WTC11 (cell line): Measurements from ENCODE around the gene RPL26. TPM values are rescaled to one million over a fixed set of nuclear protein-coding genes. Genes with fewer than 3 reads are reported as not detected.

Experiments used
- ATAC-seq: fragments of 200-7000 bp; cut with Tn5 transposase; 2 replicates; pipeline ENCODE4 v1.10.0; 2021; ENCODE audit warnings: mild to moderate bottlenecking, moderate library complexity
- CTCF ChIA-PET: fragments of 300-600 bp; sonication (Branson Sonifier 250); formaldehyde crosslinking; loops from one replicate; lab custom pipeline; 2021; ENCODE audit warnings: antibody characterized with exemption; lab: Charles Lee
- POLR2A ChIA-PET: fragments of 350-600 bp; sonication (Branson Sonifier 250); formaldehyde crosslinking; loops from one replicate; lab custom pipeline; 2021; ENCODE audit warnings: antibody characterized with exemption; lab: Charles Lee
- DNase-seq: peaks from one replicate; pipeline ENCODE4 v3.0.0; 2021; ENCODE audit warnings: low spot score
- H3K27ac Mint-ChIP-seq: 2 replicates; pipeline ENCODE4 v1.8.0; 2021; ENCODE audit warnings: mixed read lengths
- H3K27me3 Mint-ChIP-seq: 2 replicates; pipeline ENCODE4 v1.8.0; 2021; ENCODE audit warnings: low read depth, mild to moderate bottlenecking, moderate library complexity, mixed read lengths
- H3K36me3 Mint-ChIP-seq: 2 replicates; pipeline ENCODE4 v1.8.0; 2021; ENCODE audit warnings: mixed read lengths
- H3K4me1 Mint-ChIP-seq: 2 replicates; pipeline ENCODE4 v1.8.0; 2022; ENCODE audit warnings: mixed read lengths
- H3K4me3 Mint-ChIP-seq: 2 replicates; pipeline ENCODE4 v1.8.0; 2021; ENCODE audit warnings: mild to moderate bottlenecking, moderate library complexity, mixed read lengths
- H3K9me3 Mint-ChIP-seq: 2 replicates; pipeline ENCODE4 v1.8.0; 2021; ENCODE audit warnings: mixed read lengths
- AR ChIP-seq: fragments of 250-450 bp; sonication (Bioruptor Pico); IDR thresholded peaks from 2 replicates; pipeline ENCODE4 v1.9.0; 2021; ENCODE audit warnings: mild to moderate bottlenecking
- ARID4B ChIP-seq: sonication (generic); formaldehyde crosslinking; IDR thresholded peaks from 2 replicates; pipeline ENCODE4 v1.8.0; 2023; ENCODE audit warnings: missing genetic modification reagents, mild to moderate bottlenecking, borderline replicate concordance
- CBFB ChIP-seq: sonication (generic); formaldehyde crosslinking; IDR thresholded peaks from 2 replicates; pipeline ENCODE4 v1.8.1; 2022; ENCODE audit warnings: mild to moderate bottlenecking, low read depth, missing genetic modification reagents
- CREB1 ChIP-seq: sonication (generic); formaldehyde crosslinking; IDR thresholded peaks from 2 replicates; pipeline ENCODE4 v1.8.0; 2023; ENCODE audit warnings: mild to moderate bottlenecking, missing genetic modification reagents
- E2F5 ChIP-seq: sonication (generic); formaldehyde crosslinking; IDR thresholded peaks from 2 replicates; pipeline ENCODE4 v1.8.1; 2022; ENCODE audit warnings: mild to moderate bottlenecking, moderate library complexity, missing genetic modification reagents
- ETV6 ChIP-seq: sonication (generic); formaldehyde crosslinking; IDR thresholded peaks from 2 replicates; pipeline ENCODE4 v1.8.1; 2022; ENCODE audit warnings: mild to moderate bottlenecking, missing genetic modification reagents
- FOXP1 ChIP-seq: sonication (generic); formaldehyde crosslinking; IDR thresholded peaks from 2 replicates; pipeline ENCODE4 v1.8.0; 2022; ENCODE audit warnings: missing genetic modification reagents, mild to moderate bottlenecking, moderate library complexity, borderline replicate concordance
- HMGXB4 ChIP-seq: sonication (generic); formaldehyde crosslinking; IDR thresholded peaks from 2 replicates; pipeline ENCODE4 v1.8.1; 2023; ENCODE audit warnings: mild to moderate bottlenecking, moderate library complexity, missing genetic modification reagents
- IRF2 ChIP-seq: sonication (generic); formaldehyde crosslinking; IDR thresholded peaks from 2 replicates; pipeline ENCODE4 v1.8.0; 2022; ENCODE audit warnings: low read depth, missing genetic modification reagents, borderline replicate concordance
- MXD4 ChIP-seq: fragments of 250-450 bp; sonication (Bioruptor Pico); IDR thresholded peaks from 2 replicates; pipeline ENCODE4 v1.8.0; 2021; ENCODE audit warnings: mild to moderate bottlenecking, moderate library complexity, borderline replicate concordance
- NR3C1 ChIP-seq: sonication (generic); formaldehyde crosslinking; conservative IDR thresholded peaks from 2 replicates; pipeline ENCODE4 v1.8.1; 2023; ENCODE audit warnings: low read depth, mild to moderate bottlenecking, missing genetic modification reagents
- OVOL2 ChIP-seq: fragments of 250-450 bp; sonication (Bioruptor Pico); IDR thresholded peaks from 2 replicates; pipeline ENCODE4 v1.9.0; 2021; ENCODE audit warnings: mild to moderate bottlenecking, borderline replicate concordance
- RORB ChIP-seq: fragments of 250-450 bp; sonication (Bioruptor Pico); IDR thresholded peaks from 2 replicates; pipeline ENCODE4 v1.9.0; 2021; ENCODE audit warnings: mild to moderate bottlenecking
- TP53 ChIP-seq: sonication (generic); formaldehyde crosslinking; IDR thresholded peaks from 2 replicates; pipeline ENCODE4 v1.8.1; 2023; ENCODE audit warnings: mild to moderate bottlenecking, missing genetic modification reagents
- ZNF263 ChIP-seq: sonication (generic); formaldehyde crosslinking; IDR thresholded peaks from 2 replicates; pipeline ENCODE4 v1.8.1; 2022; ENCODE audit warnings: low read depth, mild to moderate bottlenecking, moderate library complexity, missing genetic modification reagents
- ZNF423 ChIP-seq: fragments of 250-450 bp; sonication (Bioruptor Pico); IDR thresholded peaks from 2 replicates; pipeline ENCODE4 v2.1.2; 2022; ENCODE audit warnings: mild to moderate bottlenecking, moderate library complexity
- ZNF671 ChIP-seq: fragments of 250-450 bp; sonication (Bioruptor Pico); IDR thresholded peaks from 2 replicates; pipeline ENCODE4 v1.8.0; 2021; ENCODE audit warnings: mild to moderate bottlenecking
- total RNA-seq: library from RNA; stranded (reverse); gene quantifications from 3 replicates; pipeline ENCODE4 v1.2.3, GENCODE V29; 2021

The RPL26 gene
- total RNA-seq, 1 experiment from 2014 or later, result 1,825 TPM

GRCh38 chr17:8332128-8332527 is 50.9 kb downstream of the RPL26 start:
- Mint-ChIP-seq H3K4me3 (no peak overlapping the region), H3K27ac (no peak overlapping the region), H3K4me1 (peaks cover 2% of the 10 kb centered on the region; the same call in 1 of the 2 replicates), H3K9me3 (no peaks in the 10 kb centered on the region; the same call in 1 of the 2 replicates), H3K36me3 (no peaks in the 10 kb centered on the region), H3K27me3 (peaks cover 13% of the 10 kb centered on the region)
- DNase-seq (no peak), ATAC-seq (no peak)
- POLR2A ChIA-PET, result no interaction called here
- TF ChIP-seq E2F5 (no peak), MXD4 (CRISPR knock-in tag) (no peak), ETV6 (no peak), CBFB (no peak), CREB1 (CRISPR knock-in tag) (no peak), RORB (CRISPR knock-in tag) (no peak), ZNF423 (CRISPR knock-in tag) (no peak), ZNF263 (no peak), ZNF671 (no peak), OVOL2 (CRISPR knock-in tag) (no peak), HMGXB4 (CRISPR knock-in tag) (no peak), FOXP1 (no peak), ARID4B (CRISPR knock-in tag) (no peak), TP53 (CRISPR knock-in tag) (no peak), NR3C1 (CRISPR knock-in tag) (no peak), IRF2 (no peak), AR (CRISPR knock-in tag) (no peak)
- TF ChIP-seq, all 79 proteins: peak for 0
- CTCF ChIA-PET, result interaction anchor here (0.7 kb wide), 1 partner anchor 78 kb away, joined by 3 read pairs; no protein-coding TSS in a partner anchor

Other genes starting within 250 kb of the RPL26 start
- gene PER1, start 230.8 kb downstream of the RPL26 start, total RNA-seq, result 30.6 to 46.9 TPM (median 34.0 TPM) in 3 replicates
- 24.1 to 27.4 TPM (median 24.3 TPM) in 3 replicates for gene VAMP2, start 220.2 kb downstream of the RPL26 start, total RNA-seq
- gene TMEM107, start 206.8 kb downstream of the RPL26 start, total RNA-seq, result 11.3 to 17.2 TPM (median 11.9 TPM) in 3 replicates
- 5.0 to 5.6 TPM (median 5.1 TPM) in 3 replicates for gene BORCS6, start 193.0 kb downstream of the RPL26 start, total RNA-seq
- 180 to 215 TPM (median 183 TPM) in 3 replicates for gene AURKB, start 172.6 kb downstream of the RPL26 start, total RNA-seq
- 36.1 to 42.5 TPM (median 40.4 TPM) in 3 replicates for gene CTC1, start 135.1 kb downstream of the RPL26 start, total RNA-seq
- gene PFAS, start 133.9 kb downstream of the RPL26 start, total RNA-seq, result 229 to 246 TPM (median 229 TPM) in 3 replicates
- 32.7 to 36.8 TPM (median 34.6 TPM) in 3 replicates for gene RANGRF, start 94.5 kb downstream of the RPL26 start, total RNA-seq
- gene SLC25A35, start 87.8 kb downstream of the RPL26 start, total RNA-seq, result 4.5 to 7.6 TPM (median 5.4 TPM) in 3 replicates
- 1.5 to 2.8 TPM (median 1.8 TPM) in 3 replicates for gene ARHGEF15, start 73.0 kb downstream of the RPL26 start, total RNA-seq
- not detected in 3 replicates for gene ODF4, start 43.4 kb downstream of the RPL26 start, total RNA-seq
- gene RNF222, start 14.6 kb upstream of the RPL26 start, total RNA-seq, result not detected in 3 replicates
- gene NDEL1, start 52.7 kb upstream of the RPL26 start, total RNA-seq, result 23.8 to 34.7 TPM (median 27.4 TPM) in 3 replicates
- gene MYH10, start 247.5 kb upstream of the RPL26 start, total RNA-seq, result 226 to 236 TPM (median 231 TPM) in 3 replicates